GM11168 (cell line): ENCODE measurements around the gene SAMD4B.
"Not testable (repeated sequence)": the region's sequence is repeated elsewhere in the genome, so short reads cannot be mapped to it uniquely, and the experiment has no call there.

ENCODE experiments used
- in situ Hi-C: fragments of 300-500 bp; cut with MboI; formaldehyde crosslinking; loops from one replicate; pipeline ENCODE4 v1.12.0; 2022; ENCODE audit warnings: low sequenced_read_pairs; ENCODE audit not compliant: unreplicated experiment

The SAMD4B gene

DNA sequence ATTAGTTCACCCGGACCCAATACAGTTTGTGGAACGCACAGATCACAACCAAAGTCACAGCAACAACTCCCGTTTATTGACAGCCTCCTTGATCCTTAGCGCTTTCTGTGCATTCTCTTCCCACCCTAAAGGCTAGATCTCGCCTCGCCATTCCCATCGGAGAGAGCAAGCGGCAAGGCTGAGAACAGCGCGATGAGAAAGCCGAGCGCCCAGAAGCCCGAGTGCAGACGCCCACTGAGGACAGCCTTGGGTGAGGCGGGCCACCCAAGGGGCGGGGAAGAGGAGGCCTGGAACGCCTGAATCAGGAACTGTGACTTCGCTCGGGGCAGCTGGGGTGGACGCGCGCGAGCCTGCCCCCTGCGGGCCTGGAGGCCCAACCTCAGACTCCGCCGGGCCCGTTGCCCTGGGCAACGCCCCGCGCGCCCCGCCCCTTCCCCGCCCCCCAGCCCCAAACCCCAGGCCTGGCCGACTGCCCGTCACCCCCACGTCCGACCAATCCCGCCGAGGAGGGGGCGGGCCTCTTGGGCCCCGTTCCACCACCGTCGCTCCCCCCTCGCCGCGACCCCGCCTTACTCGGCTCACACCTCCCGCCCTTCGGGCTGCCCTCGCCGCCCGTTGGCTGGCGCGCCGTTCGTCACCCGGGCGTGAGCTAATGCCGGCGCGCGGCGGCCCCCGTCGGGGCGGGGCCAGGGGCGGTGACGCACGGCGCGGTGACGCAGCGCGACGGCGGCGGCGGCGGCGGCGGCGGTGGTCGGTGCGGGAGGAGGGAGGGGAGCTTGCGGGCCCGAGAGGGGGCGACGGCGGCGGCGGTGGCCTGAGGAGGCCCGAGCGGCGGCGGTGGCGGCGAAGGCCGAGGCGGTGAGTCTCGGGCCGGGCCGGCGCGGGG is at the start of gene SAMD4B:
Gene SAMD4B, plus strand, starts transcription at position 703 of the 886 bp plus-strand sequence. CDS start 14,473 bp downstream, outside the sequence.
- in situ Hi-C loops, result no loop called here

- in situ Hi-C loops, result no loop called here
Observed at GRCh38 chr19:39293394-39293793, 48.8 kb upstream of the SAMD4B start.

GRCh38 chr19:39296055-39296645 is 46.1 kb upstream of the SAMD4B start, which contains the start of gene IFNL1:
IFNL1 (plus strand) TSS chr19:39296407; CDS start chr19:39296422, 15 bp downstream.
- in situ Hi-C loops, result no loop called here

DNA sequence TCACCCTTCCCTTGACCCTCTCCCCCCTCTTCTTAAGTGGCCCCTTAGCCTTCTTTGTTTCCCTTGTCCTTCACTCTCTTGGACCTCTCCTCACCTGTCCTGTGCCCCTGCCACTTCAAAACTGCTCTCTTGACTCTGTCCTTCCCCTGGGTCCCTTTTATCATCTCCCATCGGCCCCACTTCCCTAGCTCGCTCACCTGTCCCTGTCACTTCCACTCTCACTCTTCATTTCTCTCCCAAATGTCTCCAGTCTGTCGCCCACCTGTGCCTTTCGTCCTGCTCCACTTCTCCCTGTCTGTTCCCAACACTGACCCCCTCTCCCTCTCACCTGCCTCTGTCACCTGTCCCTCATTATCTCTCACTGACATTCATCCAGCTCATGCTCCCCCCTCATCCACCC is 45.3 kb upstream of the SAMD4B start:
- in situ Hi-C loops, result no loop called here

DNA sequence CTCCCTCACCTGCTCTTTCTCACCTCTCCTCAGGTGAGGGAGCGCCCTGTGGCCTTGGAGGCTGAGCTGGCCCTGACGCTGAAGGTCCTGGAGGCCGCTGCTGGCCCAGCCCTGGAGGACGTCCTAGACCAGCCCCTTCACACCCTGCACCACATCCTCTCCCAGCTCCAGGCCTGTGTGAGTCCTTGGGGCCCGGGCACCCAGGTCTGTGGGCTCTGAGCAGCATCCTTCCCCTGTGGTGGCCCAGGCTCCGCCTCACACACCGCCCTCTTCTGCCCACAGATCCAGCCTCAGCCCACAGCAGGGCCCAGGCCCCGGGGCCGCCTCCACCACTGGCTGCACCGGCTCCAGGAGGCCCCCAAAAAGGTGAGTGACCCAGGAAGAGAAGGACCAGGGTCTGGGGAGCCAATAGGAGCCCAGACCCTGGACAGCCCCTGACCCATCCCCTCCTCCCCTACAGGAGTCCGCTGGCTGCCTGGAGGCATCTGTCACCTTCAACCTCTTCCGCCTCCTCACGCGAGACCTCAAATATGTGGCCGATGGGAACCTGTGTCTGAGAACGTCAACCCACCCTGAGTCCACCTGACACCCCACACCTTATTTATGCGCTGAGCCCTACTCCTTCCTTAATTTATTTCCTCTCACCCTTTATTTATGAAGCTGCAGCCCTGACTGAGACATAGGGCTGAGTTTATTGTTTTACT is 44.1 kb upstream of the SAMD4B start:
- in situ Hi-C loops, result no loop called here

- in situ Hi-C loops, result no loop called here
Observed at GRCh38 chr19:39299404-39299803, 42.8 kb upstream of the SAMD4B start.

GRCh38 chr19:39299832-39300231 is 42.4 kb upstream of the SAMD4B start:
- in situ Hi-C loops, result no loop called here

DNA sequence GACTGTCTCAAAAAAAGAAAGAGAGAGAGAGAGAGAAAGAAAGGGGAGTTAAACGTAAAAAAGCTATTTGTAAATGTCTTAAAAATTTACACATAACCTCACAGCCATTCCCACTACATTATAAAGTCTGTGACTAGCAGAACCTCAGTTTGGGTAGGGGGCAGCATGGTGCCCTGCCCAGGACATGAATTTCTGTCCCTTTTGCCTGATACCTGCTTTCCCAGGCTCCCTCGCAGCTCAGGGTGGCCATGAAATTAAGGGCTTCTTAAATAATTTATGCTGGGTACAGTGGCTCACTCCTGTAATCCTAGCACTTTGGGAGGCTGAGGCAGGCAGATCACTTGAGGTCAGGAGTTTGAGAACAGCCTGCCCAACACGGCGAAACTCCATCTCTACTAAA is 41.2 kb upstream of the SAMD4B start:
- in situ Hi-C loops, result no loop called here

GRCh38 chr19:39301562-39301961 is 40.7 kb upstream of the SAMD4B start:
- in situ Hi-C loops, result no loop called here

GRCh38 chr19:39303373-39304184 is 38.6 kb upstream of the SAMD4B start:
- in situ Hi-C loops, result no loop called here

GRCh38 chr19:39304185-39304513 is 38.1 kb upstream of the SAMD4B start:
- in situ Hi-C loops, result no loop called here

DNA sequence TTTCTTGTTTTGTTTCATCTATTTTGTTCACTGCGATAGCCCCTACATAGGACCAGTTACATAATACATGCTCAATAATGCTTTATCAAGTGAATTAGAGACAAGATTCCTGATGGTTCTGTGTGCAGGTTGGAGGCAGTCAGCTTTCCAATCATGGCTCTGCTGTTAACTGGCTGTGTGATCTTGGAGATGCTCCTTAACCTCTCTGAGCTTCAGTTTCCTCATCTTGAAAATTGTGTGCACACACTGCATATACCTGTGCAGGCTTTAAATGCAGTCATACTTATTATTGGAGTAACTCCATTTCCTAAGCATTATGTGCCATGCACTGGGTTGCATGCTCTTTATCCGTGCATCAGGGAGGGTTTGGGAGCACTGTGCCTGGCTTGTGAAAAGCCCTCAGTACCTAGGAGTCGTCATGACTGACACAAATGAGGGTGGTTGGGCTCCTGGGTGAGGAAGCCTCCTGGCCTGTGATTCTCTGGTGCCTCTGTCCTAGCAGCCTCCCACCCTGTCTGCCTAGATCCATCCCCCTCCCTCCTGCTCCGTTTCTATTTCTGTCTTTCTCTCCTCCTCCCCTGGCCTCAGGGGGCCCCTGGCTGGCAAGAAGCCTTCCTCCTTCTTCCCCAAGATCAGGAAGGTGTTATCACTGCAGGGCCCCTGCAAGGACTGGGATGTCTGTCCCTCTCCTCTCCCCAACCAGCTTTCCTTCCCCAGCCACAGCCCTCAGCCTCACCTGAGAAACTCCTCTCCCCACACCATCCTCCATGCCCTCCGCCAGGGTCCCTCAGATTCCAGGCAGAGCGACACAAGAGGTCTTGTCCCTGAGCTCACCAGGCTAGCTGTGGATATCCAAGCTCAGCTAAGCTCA is 37.3 kb upstream of the SAMD4B start:
- in situ Hi-C loops, result no loop called here

DNA sequence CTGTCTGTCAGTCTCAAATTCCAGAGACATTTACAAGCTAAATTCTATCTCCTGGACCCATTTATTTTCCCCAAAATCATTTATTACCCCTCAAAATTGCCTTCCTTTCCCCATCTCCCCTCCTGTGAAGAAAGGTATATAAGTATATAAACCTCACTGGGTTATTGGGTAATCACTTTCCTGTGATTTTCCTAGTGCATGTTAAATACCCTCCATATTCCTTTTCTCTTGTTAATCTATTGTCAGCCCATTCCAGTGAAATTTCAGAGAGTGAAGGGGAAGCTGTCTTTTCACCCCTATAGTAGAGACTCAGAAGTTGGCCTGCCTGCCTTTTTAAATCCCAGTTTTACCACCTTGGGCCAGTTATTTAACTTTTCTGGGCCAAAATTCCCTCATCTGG is 36.1 kb upstream of the SAMD4B start:
- in situ Hi-C loops, result no loop called here

- in situ Hi-C loops, result no loop called here
Observed at GRCh38 chr19:39307046-39307821, 35.0 kb upstream of the SAMD4B start.

GRCh38 chr19:39307822-39308530 is 34.2 kb upstream of the SAMD4B start:
- in situ Hi-C loops, result no loop called here

DNA sequence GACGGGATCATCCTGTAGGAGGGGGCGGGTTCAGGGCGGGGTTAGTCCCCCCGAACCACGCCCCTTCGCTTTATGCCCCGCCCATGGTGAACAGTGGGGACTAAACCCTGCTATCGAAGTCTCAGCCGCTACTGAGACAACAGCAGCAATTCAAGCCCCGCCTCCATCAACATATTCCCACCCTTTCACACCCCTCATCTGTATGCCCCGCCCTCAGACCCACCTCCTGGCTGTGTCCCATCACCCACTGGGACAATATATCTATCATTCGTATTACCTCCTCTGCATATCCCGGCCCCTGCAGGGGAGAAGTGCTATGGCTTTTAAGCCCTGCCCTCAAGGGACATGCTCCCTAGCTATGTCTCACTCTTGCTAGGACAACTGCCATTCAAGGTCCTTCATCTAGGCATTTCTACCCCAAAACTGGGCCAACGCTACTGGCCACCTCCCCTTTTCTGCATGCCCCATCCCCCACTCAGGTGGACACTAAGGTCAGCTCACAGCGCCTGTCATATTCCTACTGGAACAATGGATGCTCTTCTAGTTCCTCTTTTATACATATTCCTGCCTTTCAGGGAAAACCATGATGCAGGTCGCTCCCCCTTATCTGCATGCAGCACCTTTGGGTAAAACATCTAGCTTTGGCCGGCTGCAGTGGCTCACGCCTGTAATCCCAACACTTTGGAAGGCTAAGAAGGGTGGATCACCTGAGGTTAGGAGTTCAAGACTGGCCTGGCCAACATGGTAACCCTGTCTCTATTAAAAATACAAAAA is 33.5 kb upstream of the SAMD4B start:
- in situ Hi-C loops, result no loop called here

DNA sequence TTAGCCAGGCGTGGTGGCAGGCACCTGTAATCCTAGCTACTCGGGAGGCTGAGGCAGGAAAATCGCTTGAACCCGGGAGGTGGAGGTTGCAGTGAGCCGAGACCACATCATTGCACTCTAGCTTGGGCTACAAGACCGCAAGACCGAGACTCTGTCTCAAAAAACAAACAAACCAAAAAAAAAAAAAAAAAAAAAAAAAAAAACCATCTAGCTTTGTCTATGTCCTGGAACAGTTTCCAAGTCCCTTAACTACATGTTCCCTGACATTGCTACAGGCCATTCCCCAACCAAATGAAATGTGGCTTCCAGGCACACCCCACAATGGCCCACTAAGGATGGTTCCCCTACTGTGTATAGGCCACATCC is 32.9 kb upstream of the SAMD4B start:
- in situ Hi-C loops, result not testable (repeated sequence)
